Type B pancreatic cell (in vitro differentiated cells): ENCODE results near the gene RFC2. TPM values are rescaled to one million over a fixed set of nuclear protein-coding genes. Genes with fewer than 3 reads are reported as not detected.
"Not testable (repeated sequence)": the region's sequence is repeated elsewhere in the genome, so short reads cannot be mapped to it uniquely, and the experiment has no call there.

Experiments
- DNase-seq: peaks from one replicate; pipeline ENCODE4 v3.0.0; 2021; ENCODE audit warnings: mixed read lengths; ENCODE audit not compliant: unreplicated experiment; ENCODE audit errors: extremely low spot score
- H3K27ac Mint-ChIP-seq: 2 replicates; pipeline ENCODE4 v1.8.0; 2021; ENCODE audit warnings: mild to moderate bottlenecking, mixed read lengths
- H3K27me3 Mint-ChIP-seq: 2 replicates; pipeline ENCODE4 v1.8.0; 2021; ENCODE audit warnings: mixed read lengths
- H3K36me3 Mint-ChIP-seq: 2 replicates; pipeline ENCODE4 v1.8.0; 2021; ENCODE audit warnings: mixed read lengths
- H3K4me1 Mint-ChIP-seq: one replicate; pipeline ENCODE4 v1.8.0; 2021; ENCODE audit warnings: mixed read lengths; ENCODE audit not compliant: unreplicated experiment
- H3K4me3 Mint-ChIP-seq: 2 replicates; pipeline ENCODE4 v1.8.0; 2021; ENCODE audit warnings: mild to moderate bottlenecking, mixed read lengths
- H3K9me3 Mint-ChIP-seq: 2 replicates; pipeline ENCODE4 v1.8.0; 2021; ENCODE audit warnings: mixed read lengths
- CTCF ChIP-seq: fragments of 200-600 bp; sonication (generic); conservative IDR thresholded peaks from 2 replicates; pipeline ENCODE4 v1.5.0; 2021; ENCODE audit warnings: antibody characterized with exemption, mild to moderate bottlenecking
- total RNA-seq: library from RNA; stranded (reverse); gene quantifications from 2 replicates; pipeline ENCODE4 v1.2.1, GENCODE V29; 2021; ENCODE audit warnings: low replicate concordance

RFC2 gene
- total RNA-seq, 1 donor from 2014 or later = 40.9 TPM

GRCh38 chr7:74252893-74253292 lies 1.3 kb downstream of the RFC2 start:
- Mint-ChIP-seq H3K4me3 (peak overlapping the region; percentile 97), H3K27me3 (no peaks in the 10 kb centered on the region), H3K27ac (no peak overlapping the region), H3K4me1 (peaks cover 10% of the 10 kb centered on the region), H3K36me3 (peaks cover 16% of the 10 kb centered on the region), H3K9me3 (no peaks in the 10 kb centered on the region)
- no peak for TF ChIP-seq CTCF
- no peak for DNase-seq

GRCh38 chr7:74249058-74249457 lies 5.1 kb downstream of the RFC2 start:
- DNase-seq, H3K27me3 Mint-ChIP-seq, H3K4me3 Mint-ChIP-seq, H3K9me3 Mint-ChIP-seq, H3K4me1 Mint-ChIP-seq, H3K27ac Mint-ChIP-seq: not testable (repeated sequence)
- H3K36me3 Mint-ChIP-seq = peaks cover 16% of the 10 kb centered on the region

GRCh38 chr7:74248156-74248555 lies 6.0 kb downstream of the RFC2 start:
- Mint-ChIP-seq H3K4me3 (no peak overlapping the region), H3K27ac (no peak overlapping the region), H3K27me3 (no peaks in the 10 kb centered on the region), H3K9me3 (no peaks in the 10 kb centered on the region), H3K36me3 (peaks cover 16% of the 10 kb centered on the region), H3K4me1 (no peaks in the 10 kb centered on the region)
- no peak for TF ChIP-seq CTCF
- DNase-seq = no peak

- no peak for TF ChIP-seq CTCF
- Mint-ChIP-seq H3K27me3 (no peaks in the 10 kb centered on the region), H3K9me3 (no peaks in the 10 kb centered on the region), H3K36me3 (peaks cover 12% of the 10 kb centered on the region), H3K4me3 (no peak overlapping the region), H3K27ac (no peak overlapping the region), H3K4me1 (peaks cover 4% of the 10 kb centered on the region)
- DNase-seq = no peak
Measured at GRCh38 chr7:74246497-74246896, 7.7 kb downstream of the RFC2 start.

- H3K27me3 Mint-ChIP-seq = no peaks in the 10 kb centered on the region
- DNase-seq = no peak
- peaks cover 12% of the 10 kb centered on the region for H3K36me3 Mint-ChIP-seq
- no peak overlapping the region for H3K4me3 Mint-ChIP-seq
- peaks cover 4% of the 10 kb centered on the region for H3K4me1 Mint-ChIP-seq
- no peak overlapping the region for H3K27ac Mint-ChIP-seq
- TF ChIP-seq CTCF = no peak
- H3K9me3 Mint-ChIP-seq = no peaks in the 10 kb centered on the region
Measured at GRCh38 chr7:74242122-74242443, 12.1 kb downstream of the RFC2 start.

- Mint-ChIP-seq H3K9me3 (no peaks in the 10 kb centered on the region), H3K4me1 (peaks cover 4% of the 10 kb centered on the region), H3K36me3 (peaks cover 14% of the 10 kb centered on the region), H3K27ac (no peak overlapping the region), H3K4me3 (no peak overlapping the region), H3K27me3 (no peaks in the 10 kb centered on the region)
- DNase-seq = no peak
- no peak for TF ChIP-seq CTCF
Measured at GRCh38 chr7:74240482-74240881, 13.7 kb downstream of the RFC2 start.
